GM23338 (cell line): ENCODE results near the gene TOLLIP.

Experiments
- CTCF ChIP-seq, 2 experiments: fragments of 200-600 bp in 1 of 2; sonication (generic) in 1 of 2; conservative IDR thresholded peaks; 2 replicates each; pipeline versions ENCODE4 v1.5.1 to v1.6.1; 2016 to 2017; ENCODE audit warnings: antibody characterized with exemption in 2 of 2, low read depth in 2 of 2, mild to moderate bottlenecking in 2 of 2, moderate library complexity in 1 of 2
- ZNF462 ChIP-seq: fragments of 250-450 bp; sonication (Bioruptor Pico); IDR thresholded peaks from 2 replicates; pipeline ENCODE4 v1.5.0; 2020; ENCODE audit warnings: mild to moderate bottlenecking, moderate library complexity

GRCh38 chr11:1342946-1343345 is 33.5 kb upstream of the TOLLIP start:
- no peak for TF ChIP-seq ZNF462 (CRISPR knock-in tag)
- no peak for TF ChIP-seq CTCF (conservative IDR thresholded peaks at IDR 0.05; ENCODE audit: low read depth in 2 of 2)
